Measurements from ENCODE around the gene URAD. TPM values are rescaled to one million over a fixed set of nuclear protein-coding genes. Genes with fewer than 3 reads are reported as not detected.
"Not testable (repeated sequence)": the region's sequence is repeated elsewhere in the genome, so short reads cannot be mapped to it uniquely, and the experiment has no call there.

URAD gene
- total RNA-seq, 1 donor from 2014 or later = not detected

DNA sequence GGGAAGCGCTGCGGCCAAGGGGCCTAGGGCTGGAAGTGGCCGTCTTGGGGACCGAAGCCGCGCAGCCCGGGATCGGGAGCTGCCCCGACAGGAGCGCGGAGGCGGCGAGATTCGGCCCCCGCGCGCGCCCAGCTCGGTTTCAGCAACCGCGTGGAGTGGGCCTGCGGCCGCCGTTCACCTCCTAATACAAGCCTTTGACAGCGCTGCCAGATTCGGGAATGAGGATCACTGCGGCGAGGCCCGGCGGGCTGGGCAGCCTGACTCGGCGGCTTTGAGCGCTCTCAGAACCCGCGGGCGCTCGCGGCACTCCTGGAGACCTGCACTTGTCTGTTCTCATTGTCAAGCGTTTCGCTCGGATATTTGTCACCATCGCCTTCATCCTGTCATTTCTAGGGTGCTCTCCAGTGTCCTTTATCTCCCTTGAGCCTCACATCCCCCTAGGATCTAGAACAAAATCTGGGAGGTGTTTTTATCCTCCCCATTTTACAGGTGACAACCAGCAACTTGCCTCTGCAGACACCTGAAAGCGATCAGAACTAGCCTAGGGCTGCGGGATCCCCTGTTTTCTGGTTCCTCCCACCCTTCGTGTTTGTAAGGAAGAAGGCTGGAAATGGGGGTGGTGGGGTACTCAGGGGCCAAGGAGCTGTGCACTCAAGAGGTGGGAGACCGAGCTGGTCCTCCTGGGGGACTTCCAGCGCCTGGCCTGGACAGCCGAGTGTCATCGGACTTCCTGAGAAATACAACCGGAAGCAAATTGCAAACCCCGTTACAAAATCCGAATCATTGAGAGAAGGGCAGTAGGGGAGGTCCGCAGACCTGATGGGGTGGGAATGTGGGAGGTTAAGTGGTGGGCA is 17.9 kb downstream of the URAD start:
- DNase-seq (ENCODE audit: low read depth in 2 of 2) = no peak

DNA sequence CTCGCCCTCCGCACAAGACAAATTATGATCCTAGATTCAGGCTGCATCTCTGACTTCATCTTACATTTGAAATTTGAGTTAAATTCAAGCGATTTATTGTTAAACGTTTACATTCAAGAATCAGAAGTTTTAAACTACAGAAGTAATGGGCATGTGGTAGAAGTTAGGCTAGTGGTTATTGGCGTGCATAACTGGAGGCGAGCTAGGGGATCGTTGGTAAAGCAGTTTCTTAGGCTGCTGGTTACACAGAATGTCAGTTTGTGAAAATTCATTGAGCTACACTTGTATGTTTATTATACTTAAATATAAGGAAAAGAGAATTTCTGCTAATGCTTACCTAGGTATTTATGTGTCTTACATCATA is 18.6 kb downstream of the URAD start:
- DNase-seq (ENCODE audit: low read depth in 2 of 2) = no peak

DNA sequence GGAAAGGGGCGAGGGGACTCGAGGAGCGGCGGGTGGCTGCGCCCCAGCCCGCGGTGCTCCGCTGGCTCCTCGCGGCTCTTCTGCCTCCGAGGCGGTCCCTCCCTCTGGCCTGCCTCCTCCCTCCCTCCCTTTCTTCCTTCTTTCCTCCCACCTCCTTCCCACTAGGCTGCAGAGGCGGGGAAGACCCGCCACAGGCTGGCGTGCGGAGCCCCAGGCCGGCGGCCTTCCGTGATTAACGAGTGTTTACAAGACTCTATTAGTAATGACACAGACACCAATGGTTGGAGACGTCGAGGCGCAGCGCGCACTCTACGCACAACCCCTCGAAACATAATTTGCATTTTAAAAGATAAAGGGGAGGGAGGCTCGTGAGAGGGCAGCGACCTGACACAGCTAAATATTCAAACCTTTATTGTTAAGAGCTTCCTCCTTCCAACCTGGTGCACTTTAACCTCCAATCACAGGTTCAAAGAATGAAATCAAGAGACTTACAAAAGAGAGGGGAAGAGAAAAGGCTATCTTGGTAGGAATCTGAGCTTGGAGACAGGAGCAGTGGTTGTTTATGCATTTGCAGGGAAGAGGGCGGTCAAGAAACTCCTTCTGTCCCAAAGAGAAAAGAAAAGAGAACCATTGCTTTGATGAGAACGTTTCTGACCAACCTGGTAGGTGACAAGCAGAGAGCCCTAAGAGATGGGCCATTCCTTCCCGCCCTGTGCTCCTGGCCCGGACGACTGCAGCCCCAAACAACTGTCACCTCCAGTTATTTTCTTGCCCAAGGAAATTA is 19.2 kb downstream of the URAD start, which contains the start of gene CDX2:
CDX2 (minus strand) TSS at position 234 of the 784 bp plus-strand sequence. CDS start 309 bp downstream, outside the sequence.
- DNase-seq (ENCODE audit: low read depth in 2 of 2) = no peak

DNA sequence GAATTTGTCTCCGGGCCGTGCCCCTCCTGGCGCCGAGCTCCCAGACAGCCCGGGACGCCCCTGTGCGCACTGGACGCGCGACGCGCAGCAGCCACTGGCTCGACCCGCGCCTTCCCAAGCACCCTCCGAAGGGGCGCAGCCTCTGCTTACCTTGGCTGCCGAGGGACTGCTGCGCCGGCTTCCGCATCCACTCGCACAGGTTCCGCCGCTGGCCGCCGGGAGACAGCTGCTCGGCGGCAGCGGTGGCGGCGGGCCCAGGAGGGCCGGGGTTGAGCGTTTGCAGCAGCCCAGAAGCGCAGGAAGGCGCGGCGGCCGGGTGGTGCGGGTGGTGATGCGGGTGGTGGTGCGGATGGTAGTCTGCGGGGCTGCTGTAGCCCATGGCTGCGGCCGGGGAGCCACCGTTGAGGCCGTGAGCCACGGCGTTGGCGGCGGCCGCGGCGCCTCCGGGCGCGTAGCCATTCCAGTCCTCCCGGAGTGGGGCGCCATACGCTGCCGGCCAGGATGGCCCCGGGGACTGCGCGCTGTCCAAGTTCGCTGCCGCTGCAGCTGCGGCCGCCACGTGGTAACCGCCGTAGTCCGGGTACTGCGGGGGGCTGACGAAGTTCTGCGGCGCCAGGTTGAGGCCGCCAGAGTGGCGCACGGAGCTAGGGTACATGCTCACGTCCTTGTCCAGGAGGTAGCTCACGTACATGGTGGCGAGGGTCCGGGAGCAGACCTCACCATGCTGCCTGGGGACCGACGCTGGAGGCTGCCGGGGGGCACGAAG is 20.0 kb downstream of the URAD start:
- DNase-seq (ENCODE audit: low read depth in 2 of 2) = no peak

DNA sequence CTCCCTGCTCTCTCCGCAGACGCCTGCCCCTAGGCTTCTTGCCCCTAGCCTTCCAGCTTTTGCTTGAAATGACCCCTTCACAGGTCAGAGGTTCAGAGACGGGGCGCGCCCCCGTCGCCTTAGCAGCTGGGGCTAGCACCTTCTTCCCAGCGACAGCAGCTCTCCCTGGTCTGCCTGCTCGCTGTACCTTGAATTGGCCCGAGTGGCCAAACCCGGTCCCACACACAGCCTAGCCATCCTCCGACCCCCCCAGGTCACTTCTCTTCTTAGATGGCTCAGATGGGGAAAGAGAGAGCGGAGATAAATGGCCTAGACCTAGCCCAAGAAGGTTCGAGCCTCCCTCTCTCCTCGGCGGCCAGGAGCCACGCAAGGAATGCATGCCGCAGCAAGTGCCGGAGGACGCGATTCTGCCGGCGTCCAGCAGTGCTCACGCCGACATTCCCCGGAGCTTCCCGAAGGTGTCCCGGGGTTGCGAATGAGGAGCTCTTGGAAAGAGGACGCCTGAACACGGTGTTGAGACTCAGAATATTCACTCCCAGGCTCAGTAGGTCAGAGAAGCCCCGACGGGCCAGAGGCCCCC is 20.7 kb downstream of the URAD start:
- DNase-seq (ENCODE audit: low read depth in 2 of 2) = no peak

DNA sequence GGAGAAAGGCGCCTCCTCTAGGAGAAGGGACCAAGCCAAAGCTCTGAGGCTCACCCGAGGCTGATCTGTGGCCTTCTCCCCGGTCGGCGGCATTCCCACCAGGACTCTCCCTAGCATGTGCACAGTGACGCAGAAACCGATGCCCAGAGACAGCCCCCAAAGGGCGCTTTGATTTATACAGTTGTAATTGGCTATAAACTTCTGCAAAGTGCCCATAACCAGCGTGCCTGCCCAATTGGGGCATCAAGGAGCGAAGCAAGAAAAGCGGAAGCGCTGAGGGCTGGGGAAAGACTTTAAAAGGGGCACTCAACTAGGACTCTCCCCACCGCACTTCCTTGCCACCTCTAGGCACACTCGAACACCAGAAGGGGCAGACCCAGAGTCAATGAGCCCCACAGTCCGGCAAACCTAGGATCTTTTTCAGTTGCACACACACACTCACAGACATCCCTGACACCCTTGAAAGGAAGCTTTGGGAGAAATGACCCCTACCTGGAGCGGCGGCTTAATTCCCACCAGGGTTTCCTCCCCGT is 21.2 kb downstream of the URAD start:
- no peak for DNase-seq (ENCODE audit: low read depth in 2 of 2)

DNA sequence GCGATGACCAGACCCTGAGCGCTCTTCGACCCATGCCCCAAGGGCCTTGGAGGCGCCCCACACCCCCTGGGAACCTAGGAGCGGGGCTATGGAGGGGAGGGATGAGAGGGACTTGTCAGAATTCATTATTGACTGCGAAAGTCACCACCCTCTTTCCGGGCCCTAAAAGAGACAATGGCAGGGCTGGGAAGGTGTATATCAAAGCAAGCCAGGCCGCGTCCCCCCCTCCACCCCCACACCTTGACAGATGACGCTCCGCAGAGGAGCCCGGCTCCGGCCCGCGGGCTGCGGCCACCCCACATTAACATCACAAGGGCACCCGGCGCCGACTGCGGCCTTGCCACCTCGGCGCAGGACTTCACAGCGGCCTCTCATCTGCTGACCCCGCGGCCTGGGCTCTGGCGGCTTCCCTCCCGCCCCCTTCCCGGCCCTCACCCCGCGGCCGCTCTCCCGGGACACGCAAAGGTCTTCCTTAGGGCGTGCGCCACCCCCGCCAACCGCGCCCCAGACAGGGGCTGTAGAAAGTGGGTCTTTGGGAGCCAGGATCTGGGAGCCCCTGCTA is 21.8 kb downstream of the URAD start:
- DNase-seq (ENCODE audit: low read depth in 2 of 2) = no peak

DNA sequence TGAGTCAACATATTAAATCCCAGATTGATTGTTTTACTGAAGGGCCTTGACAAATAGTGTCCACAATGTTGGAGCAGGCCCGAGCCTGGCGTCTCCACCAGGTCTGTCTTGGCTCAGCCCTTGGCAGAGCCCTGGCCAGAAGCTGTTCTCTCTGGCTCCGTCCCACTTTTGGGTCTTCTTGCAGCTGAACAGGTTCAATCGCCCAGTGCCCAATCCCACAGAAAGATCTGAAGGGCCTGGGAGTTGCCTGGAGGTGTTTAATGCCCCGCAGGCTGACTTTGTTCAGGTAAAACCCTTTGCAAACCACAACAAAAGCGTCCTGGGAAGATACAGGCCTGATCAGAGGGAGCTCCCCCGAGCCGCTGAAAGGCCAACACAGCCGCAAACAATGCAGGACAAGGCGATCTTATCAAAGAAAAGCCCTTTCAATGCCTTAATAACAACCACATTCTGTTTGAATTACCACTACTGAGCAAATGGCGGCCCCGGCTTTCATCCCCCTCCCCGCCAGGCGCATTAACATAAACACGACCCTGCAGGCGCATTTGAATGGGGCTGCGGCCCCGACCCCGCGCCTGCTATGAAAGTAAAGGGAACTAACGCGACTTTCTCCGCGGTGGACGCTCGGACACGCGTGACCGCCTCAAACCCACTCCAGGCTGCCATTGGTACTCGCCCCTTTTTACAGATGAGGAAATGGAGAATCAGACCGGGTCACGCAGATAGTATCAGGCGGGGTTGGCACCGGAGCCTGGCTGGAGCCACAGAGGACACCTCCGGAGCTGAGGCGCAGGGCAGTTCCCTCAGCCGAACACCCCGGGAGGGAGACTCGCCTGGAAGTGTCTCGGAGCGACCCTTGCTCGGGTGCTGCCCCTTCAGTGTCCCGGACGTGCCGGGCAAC is 22.5 kb downstream of the URAD start:
- no peak for DNase-seq (ENCODE audit: low read depth in 2 of 2)

DNA sequence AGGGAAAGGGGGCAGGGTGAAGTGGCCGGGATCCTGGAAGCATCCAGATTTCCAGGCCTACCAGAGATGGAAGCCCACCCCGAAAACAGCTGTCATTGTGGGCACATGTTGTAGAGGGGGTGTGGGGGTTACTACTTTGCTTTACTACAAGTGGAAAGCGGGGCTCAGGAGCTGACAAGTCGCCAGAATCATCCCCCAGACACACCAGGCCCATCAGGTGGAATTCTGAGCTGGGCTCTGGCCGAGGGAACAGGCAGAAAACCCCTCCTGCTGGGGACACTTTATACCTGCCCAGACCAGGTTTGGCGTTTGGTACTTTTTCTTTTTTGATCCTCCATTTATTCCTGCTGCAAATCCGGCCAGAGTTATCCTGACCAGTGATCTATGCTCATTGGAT is 23.2 kb downstream of the URAD start:
- no peak for DNase-seq (ENCODE audit: low read depth in 2 of 2)

DNA sequence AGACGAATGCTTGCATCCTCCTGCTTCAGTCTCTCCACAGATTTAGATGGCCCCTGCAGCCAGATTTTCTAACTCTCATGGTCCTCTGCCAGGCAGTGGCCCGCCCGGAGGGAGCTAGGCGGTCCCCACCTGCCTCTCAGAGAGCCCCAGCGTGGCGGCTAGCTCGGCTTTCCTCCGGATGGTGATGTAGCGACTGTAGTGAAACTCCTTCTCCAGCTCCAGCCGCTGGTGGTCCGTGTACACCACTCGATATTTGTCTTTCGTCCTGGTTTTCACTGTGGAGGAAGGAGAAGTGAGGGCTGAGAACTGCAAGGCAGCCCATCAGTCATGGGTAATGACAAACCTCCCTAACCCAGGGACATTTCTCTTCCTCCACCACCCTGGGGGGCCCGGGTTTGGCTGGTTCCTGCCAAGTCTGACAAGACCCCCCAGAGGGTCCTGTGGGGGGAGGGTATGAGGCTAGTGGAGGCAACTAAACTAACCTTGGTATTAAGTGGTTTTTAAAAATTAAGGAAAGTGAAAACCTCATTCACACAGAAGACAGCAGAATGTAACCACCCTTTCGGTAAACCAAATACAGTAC is 23.7 kb downstream of the URAD start:
- no peak for DNase-seq (ENCODE audit: low read depth in 2 of 2)

DNA sequence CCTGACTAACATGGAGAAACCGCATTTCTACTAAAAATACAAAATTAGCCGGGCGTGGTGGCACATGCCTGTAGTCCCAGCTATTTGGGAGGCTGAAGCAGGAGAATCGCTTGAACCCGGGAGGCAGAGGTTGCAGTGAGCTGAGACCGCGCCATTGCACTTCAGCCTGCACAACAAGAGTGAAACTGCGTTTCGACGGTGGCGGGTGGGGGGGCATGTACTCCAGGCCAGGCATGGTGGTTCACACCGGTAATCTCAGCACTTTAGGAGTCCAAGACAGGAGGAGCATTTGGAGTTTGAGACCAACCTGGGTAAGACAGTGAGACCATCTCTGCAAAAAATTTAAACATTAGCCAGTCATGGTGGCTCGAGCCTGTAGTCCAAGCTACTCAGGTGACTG is 24.3 kb downstream of the URAD start:
- not testable (repeated sequence) for DNase-seq (ENCODE audit: low read depth in 2 of 2)

DNA sequence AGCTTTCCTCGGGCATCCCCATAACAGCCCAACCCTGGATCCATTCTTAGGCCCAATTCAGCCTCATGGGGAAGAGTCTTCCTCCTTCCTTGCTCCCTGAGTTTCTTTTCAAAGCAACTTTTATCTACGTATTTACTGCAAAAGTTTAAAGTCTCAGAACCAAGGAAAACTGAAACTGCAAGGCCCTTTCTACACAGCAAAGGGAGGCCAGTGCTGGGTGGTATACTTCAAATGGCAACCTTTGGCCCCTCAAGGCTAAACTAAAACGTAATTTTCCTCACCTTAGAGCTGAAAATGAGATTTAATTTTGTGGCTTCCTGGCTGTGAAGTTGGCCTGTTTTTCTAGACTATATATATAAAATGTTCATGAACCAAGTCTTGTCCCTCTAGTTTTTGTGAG is 25.0 kb downstream of the URAD start:
- no peak for DNase-seq (ENCODE audit: low read depth in 2 of 2)

DNA sequence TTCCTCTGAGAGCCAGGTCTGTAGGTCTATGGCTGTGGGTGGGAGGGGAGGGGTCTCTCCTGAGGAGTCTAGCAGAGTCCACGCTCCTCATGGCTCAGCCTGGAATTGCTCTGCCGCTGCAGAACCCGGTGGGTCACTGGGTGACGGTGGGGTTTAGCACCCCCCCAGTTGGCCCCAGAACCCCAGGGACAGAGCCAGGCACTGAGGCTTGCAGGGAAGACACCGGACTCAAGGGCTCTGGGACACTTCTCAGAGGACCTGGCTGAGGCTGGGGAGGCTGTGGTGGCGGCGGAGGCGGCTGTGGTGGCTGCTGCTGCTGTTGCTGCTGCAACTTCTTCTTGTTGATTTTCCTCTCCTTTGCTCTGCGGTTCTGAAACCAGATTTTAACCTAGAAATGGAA is 25.5 kb downstream of the URAD start:
- DNase-seq (ENCODE audit: low read depth in 2 of 2) = no peak

DNA sequence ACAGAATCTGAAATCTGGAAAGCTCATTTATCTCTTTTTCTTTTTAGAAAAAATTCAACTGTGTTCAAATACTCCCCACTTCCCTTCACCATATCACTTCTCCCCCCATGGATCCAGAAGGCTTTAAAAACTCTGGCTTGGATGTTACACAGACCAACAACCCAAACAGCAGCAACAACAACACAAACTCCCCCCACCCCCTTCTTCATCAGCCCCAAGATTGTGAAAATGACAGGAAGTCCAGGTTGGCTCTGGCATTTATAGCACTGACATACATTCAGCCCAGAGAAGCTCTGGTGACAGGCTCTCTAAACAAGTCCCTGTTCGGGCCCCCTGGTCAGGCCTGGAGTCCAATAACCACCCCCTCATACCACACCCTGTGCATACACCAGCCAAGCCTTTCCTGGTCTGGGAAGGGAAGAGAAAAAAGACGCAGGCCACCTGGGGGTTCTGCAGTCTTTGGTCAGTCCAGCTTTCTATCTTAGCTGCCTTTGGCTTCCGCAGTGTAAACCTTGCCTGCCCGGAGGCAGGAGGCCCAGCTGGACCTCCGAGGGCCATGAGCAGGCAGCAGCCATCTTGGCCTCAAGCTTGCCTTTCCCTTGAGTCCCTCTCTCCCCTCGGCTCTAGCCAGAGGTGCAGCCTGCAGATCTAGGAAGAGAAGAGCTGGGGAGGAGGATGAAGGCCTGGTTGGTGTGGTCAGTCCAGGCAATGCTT is 26.2 kb downstream of the URAD start:
- DNase-seq (ENCODE audit: low read depth in 2 of 2) = no peak

DNA sequence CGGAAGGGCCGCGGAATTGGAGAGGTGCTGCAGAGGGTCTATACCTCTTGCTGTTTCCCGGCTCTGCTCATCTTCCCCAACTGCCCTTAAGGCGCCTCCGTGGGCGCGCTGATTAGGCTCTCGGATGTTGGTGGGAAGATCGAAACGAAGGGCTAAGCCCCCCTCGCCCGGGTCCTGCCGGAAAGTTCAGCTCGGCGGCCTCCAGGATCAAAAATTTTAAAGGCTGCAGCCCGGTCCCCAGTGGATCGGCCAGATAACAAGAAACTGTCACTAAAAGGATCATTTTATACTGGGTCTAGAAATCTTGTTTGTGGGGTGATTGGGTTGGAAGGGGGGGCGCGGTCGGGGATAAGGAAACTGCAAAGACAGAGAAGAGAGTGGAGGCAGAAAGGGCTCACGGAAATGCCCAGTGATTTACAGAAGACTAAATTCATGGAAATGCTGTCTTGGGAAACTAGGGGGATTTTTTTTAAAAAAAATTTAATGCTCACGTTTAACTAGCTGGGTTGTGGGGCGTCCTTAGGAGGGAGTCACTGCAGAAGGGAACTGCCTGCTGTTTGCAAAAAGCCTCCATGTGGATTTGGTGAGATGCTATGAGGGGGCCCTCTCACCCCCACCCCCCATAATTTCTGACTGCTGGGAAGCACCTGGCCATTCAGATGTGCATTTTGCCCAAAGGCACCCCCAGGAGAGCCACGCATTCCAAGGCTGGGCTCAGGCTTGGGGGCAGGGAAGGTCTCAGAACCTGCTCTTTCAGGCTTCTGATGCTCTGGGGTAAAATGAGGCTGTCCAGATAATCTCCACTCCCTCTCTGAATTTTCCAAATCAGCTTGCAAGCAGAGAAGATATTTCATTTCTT is 27.0 kb downstream of the URAD start:
- DNase-seq (ENCODE audit: low read depth in 2 of 2) = no peak

DNA sequence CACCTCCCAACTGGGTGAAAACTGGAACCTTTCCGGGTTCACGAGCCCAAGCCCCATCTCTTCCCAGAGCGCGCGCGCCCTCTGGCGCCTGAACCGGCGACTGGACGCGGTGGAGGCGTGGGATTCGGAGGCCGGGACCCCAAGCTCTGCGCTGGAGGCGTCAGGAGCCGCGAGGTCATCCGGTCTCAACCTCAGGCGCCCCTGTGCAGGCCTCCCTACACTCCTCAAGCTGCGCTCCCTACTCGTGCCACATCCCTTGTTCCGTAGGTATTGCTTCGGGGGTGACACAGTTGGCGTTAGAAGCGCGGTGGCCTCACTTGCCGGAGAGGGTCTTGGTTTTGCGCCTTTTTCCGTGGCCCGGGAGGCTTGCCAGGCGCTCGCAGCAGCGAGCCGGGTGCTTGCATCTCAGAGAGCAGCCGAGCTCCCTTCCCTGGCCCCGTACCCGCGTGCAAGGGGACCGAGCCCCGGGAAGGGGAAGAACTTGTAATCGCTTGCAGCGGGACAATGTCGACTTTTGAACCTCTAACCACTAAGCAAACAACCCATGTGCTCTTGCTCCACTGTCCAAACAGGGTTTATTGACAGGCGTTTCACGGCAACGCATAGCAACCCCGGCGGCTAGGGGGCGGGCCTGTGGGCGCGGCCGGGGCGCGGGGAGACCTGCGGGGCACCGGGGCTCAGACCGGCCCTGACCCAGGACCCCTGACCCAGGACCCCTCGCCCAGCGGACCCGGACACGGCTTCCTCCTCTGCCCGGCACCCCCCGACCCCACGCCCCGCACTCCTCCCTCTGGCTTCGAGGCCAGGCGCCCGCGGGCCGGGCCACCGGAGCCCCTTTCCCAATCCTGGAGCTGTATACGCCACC is 27.9 kb downstream of the URAD start:
- DNase-seq (ENCODE audit: low read depth in 2 of 2) = peak; percentile 31 to 34

DNA sequence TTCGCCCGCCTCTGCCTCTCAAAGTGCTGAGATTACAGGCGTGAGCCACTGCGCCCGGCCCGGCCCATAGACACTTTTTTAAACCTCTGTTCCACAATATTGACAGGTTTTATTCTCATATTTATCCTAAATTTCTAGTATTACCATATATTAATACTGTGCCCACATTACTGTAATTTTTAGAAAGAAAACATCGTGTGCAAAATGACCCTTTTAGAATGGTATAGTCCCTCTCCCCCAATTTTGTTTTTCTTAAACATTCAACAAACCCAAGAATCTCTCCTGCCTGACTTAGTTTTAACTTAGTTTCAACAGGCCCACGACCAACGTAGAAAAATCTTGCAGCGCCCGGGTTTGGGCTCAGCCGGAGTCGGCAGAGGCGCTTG is 28.5 kb downstream of the URAD start:
- DNase-seq (ENCODE audit: low read depth in 2 of 2) = no peak

Measured in dermis microvascular lymphatic vessel endothelial cell (primary cell).